NCI-H1436 treated with DMSO at 0.1 percent for 48 hours (cell line): Measurements from ENCODE around the gene DYNLT5.
"Not testable (repeated sequence)": the region's sequence is repeated elsewhere in the genome, so short reads cannot be mapped to it uniquely, and the experiment has no call there.

ENCODE experiments used
- DNase-seq: peaks from one replicate; lab custom pipeline; 2025; lab: John Stamatoyannopoulos, UW

DYNLT5 gene

GRCh38 chr1:66788231-66788939 lies 36.1 kb downstream of the DYNLT5 start:
- no peak for DNase-seq

GRCh38 chr1:66791621-66792610 lies 39.7 kb downstream of the DYNLT5 start:
- DNase-seq = no peak

- DNase-seq = not testable (repeated sequence)
Measured at GRCh38 chr1:66795839-66796238, 43.6 kb downstream of the DYNLT5 start.

- DNase-seq = no peak
Measured at GRCh38 chr1:66809245-66809644, 57.0 kb downstream of the DYNLT5 start.

GRCh38 chr1:66809736-66810326 lies 57.6 kb downstream of the DYNLT5 start:
- DNase-seq = no peak

GRCh38 chr1:66824771-66825170 lies 72.5 kb downstream of the DYNLT5 start:
- DNase-seq = no peak
